Left kidney (tissue), 2 donors: ENCODE measurements around the gene C16orf74. TPM values are rescaled to one million over a fixed set of nuclear protein-coding genes. Genes with fewer than 3 reads are reported as not detected.

Experiments
- DNase-seq: peaks from one replicate; pipeline ENCODE4 v3.0.0-alpha.2; 2013
- polyA plus RNA-seq: library from polyadenylated mRNA; unstranded; fragments of 120-200 nt; gene quantifications from one replicate; pipeline ENCODE4 v1.2.1, GENCODE V29; 2013; ENCODE audit not compliant: insufficient read length

The C16orf74 gene
- polyA plus RNA-seq, 1 donor = 1.9 TPM

- no peak for DNase-seq
These were observed 52.4 kb downstream of the C16orf74 start for GRCh38 chr16:85698459-85698891.

- no peak for DNase-seq
These were observed 53.5 kb downstream of the C16orf74 start for GRCh38 chr16:85697431-85697830.

- DNase-seq = no peak
These were observed 54.1 kb downstream of the C16orf74 start for GRCh38 chr16:85696781-85697180.

DNA sequence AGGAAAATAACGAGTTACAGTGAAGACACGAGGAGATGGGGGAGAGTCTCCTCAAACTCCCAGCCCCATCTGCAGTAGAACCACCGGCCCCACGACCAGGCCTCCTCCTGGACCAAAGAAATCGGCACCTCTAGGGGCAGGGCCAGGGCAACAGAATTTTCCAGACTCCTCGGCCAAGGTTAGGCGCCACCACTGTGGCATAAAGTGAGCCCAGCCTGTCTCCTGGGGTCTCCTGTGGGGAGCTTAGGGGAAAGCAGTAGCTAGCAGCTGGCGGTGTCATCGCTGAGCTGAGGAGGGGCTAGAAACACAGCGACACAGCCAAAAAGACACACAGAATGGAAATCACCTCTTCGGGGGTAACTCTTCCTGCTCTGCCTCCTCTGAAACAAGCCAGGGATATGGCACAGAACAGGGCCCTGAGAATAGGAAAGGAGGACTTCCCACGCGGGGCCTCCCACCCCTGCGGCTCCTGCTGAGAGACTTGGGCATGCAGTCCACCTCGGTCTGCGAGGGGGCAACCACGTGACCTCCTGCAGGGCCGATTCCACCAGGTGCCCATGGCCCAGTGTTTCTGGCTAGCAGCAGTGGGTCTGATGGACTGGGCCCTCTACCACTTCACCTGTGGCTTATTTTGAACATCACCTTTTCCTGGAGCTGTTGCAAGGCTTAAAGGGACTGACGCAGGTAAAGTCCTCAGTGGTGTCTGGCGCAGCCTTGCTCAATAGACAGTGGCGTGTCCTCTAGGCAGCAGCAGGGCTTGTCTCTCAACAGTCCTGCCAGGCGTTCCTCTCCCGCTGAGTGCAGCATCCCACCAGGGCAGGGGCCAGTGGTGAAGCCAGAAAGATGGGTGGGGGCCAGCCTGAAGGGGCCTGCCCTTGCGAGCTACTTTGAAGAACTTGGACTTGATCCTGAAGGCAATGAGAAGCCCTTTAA is 55.4 kb downstream of the C16orf74 start:
- no peak for DNase-seq

DNA sequence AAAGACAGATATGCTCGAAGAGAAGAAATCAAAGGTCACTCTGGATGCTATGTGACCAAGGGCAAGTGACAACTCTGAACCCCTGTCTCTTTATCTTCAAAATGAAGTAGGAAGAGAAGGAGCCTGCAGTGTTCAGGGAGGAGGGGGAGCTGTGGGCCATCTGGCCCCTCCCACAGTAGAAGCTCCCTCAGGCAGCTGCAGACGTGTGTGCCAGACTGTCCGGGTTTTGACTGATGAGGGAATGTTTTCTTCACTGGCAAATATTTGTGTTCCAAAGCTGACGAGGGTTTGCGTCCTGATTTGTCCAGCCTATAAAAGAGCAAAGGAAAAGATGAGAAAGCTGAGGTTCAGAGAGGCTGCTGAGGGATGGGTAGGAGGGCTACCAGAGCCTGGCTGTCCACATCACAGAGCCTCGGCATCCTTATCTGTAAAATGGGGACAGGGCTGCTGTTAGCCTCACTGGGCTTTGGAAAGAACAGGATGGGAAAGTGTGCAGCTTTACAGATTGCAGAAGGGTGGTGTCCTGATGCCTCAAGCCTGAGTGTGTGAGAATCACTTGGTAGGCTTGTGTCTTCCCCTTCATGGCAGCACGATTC is 60.3 kb downstream of the C16orf74 start:
- DNase-seq = no peak

DNA sequence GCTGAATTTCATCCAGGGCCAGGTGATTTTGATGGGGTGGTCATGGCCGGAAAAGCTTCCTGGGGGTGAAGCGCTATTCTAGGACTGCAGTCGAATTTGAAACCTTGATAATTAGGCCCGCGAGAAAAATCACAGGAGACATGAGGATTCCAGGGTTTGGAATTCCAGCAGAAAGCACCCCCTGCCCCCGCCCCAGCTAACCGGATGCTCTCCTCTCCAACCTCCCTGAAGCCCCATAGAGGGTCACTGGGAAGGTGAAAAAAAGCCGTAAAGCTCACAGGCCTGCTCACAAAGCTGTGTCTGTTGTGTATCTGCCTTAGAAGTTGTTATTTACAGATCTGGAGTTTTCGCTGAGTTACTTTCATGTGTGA is 61.0 kb downstream of the C16orf74 start:
- DNase-seq = no peak

DNA sequence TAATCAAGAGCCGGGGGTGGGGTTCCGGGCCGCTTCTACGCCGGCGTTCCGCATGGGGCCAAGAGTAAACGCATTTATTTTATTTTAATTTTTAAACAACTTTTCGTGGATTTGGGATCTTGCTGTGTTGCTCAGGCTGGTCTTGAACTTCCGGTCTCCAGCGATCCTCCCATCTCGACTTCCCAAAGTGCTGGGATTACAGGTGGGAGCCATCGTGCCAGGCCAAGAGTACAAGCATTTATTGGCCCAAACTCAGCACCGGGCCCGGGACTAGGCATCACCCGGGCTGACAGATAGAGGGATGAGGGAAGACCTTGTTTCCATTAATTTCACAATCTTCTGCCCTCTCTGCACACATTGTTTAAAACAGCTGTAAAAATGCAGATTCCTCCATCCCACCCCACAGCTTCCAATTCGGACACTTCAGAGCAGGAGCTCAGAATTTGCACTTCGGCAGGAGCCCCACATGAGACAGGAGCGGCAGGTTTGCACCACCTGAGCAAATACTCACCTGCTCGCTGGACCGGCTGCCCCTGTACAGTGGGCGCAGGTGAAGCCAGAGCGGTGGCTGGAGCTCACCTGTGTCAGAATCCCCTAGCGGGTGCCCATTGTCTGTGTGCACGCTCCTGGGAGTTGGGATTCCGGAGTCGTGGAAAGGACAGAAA is 61.5 kb downstream of the C16orf74 start:
- no peak for DNase-seq

- peak; percentile 82 for DNase-seq
These were observed 62.2 kb downstream of the C16orf74 start, which contains the start of gene GINS2 for GRCh38 chr16:85688586-85689284. Gene GINS2, minus strand, starts transcription at chr16:85688954. Its CDS starts 56 bp downstream, at chr16:85688898.

- no peak for DNase-seq
These were observed 63.0 kb downstream of the C16orf74 start for GRCh38 chr16:85687651-85688471.

DNA sequence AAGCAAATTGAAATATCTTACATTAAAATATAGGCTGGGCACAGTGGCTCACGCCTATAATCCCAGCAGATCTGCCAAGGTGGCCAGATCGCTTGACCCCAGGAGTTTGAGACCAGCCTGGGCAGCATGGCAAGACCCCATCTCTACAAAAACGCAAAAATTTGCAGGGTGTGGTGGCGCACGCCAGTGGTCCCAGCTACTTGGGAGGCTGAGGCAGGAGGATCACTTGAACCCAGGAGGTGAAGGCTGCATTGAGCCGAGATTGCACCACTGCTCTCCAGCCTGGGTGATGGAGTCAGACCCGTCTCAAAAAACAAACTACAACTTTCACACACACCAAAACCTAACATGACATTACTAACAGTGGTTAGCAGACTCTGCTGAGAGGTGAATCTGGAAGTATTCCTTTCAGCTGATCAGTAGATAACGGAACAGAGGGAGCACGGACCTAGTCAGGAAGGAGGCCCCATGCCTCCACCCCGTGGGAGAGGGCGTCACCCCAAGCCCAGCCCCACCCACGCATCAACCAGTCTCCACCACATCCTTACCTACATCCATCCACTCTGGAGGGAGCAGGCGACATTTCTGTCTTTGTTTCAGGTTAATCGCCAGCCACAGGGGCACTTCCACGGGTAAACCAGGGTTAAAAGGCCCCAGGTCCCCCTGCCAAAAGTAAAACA is 63.8 kb downstream of the C16orf74 start:
- no peak for DNase-seq

DNA sequence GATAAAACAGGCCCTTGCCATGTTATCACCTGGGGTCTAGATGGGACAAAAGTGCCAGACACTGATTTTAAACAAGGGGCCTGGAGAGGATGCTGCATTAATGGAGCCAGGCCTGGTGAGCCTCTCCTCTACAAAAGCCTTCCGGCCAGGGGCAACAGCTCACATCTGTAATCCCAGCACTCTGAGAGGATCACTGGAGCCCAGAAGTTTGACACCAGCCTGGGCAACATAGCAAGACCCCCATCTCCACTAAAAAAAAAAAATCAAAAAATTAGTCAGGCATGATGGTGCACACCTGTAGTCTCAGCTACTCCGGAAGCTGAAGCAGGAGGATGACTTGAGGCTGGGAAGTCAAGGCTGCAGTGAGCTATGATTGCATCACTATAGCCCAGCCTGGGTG is 65.6 kb downstream of the C16orf74 start:
- DNase-seq = no peak

DNA sequence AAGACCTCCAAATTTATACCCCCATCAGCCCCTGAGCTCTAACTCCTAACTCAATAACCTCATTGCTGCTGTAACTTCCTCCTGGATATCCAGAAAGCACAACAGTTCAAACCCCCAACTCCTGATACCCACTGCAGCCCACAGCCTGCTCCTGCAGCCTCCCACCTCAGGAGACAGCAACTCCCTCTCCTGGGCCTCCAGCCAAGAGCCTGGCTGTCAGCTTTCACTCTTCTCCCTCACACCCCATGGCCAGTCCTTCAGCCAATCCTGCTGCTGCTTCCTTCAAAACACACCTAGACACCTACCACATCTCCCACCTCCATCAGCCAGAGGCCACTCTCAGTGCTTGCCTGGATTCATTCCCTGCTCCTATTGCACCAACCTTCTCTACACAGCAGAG is 67.5 kb downstream of the C16orf74 start:
- DNase-seq = no peak

DNA sequence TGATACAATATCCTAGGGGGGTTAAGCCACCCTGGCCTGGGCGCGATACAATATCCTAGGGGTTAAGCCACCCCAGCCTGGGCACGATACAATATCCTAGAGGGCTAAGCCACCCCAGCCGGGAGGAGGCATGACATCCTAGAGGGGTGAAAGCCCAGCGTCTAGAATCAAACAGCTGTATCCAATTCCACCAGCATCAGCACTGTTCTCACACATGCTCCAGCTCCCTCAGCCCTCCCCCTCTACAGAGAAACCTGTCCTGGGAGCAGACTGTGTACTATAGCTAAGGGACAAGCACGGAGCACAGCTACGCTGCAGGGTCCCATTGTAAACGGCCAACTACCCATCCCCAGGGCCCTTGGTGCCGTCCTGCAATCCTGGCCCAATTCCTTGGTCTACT is 68.4 kb downstream of the C16orf74 start:
- DNase-seq = no peak

DNA sequence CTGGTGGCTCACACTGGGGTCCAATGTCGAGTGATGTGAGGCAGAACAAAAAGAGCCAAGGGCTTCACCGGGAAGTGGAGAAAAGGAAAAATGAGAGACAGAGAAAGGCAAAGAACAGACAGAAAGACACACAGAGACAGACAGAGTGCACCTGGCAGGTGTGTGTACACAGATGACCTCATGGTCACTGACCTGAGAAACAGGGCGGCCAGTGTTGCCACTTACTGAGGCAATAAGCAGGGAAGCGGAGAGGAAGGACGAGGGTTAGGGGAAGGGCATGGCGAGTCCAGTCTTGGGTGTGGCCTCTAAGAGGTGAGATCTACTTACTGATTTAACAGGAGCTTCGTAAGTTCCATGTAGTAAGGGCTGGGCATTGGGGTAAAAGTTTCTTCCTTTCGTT is 69.6 kb downstream of the C16orf74 start:
- no peak for DNase-seq

GRCh38 chr16:85680352-85680944 is 70.4 kb downstream of the C16orf74 start:
- DNase-seq = no peak

GRCh38 chr16:85679870-85680269 is 71.0 kb downstream of the C16orf74 start:
- DNase-seq = no peak

- no peak for DNase-seq
These were observed 72.1 kb downstream of the C16orf74 start for GRCh38 chr16:85678821-85679220.

DNA sequence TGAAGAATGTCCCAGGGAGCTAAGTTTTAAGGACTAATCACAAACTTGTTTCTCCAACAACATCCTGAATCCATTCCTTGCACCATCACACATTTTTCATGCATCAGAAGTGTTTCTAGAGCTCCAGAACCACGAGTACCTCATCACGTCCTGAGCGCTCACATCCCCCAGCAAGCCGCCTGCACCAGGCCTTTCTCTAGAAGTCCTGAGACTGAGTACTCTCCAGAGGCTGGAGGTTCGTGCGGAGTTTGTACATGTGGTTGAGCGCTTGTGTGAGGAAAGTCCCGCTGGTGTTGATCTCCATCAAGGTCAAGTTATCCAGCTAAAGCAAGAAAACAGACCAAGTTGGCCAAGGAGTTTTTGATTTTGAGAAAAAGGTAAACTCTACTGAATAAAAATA is 72.9 kb downstream of the C16orf74 start:
- DNase-seq = no peak

DNA sequence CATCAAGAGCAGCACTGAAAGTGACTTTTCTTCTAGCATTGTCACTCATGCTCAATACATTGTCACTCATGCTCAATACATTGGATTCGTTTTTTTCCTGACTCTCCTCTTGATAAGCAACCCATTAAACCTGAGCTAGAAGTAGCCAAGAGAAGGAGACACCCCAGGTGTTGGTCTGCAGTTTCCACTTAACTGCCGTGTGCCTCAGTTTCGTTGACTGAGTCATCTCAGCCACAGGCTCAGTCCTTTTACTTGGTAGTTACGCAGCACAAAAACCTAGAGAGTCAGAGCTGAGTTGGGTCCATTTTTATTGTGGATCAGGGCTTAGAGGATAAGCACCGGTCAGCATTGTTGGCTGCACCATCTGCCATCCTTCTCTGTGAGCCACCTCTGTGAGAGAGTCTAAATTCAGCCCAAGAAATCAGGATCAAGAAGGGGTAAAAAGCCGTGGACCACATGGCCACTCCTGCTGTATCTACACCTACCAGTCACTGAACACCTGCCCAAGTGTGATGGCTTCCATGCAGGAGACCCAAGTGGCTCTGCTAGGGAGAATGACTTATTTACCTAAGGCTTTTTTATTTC is 73.4 kb downstream of the C16orf74 start:
- DNase-seq = no peak

DNA sequence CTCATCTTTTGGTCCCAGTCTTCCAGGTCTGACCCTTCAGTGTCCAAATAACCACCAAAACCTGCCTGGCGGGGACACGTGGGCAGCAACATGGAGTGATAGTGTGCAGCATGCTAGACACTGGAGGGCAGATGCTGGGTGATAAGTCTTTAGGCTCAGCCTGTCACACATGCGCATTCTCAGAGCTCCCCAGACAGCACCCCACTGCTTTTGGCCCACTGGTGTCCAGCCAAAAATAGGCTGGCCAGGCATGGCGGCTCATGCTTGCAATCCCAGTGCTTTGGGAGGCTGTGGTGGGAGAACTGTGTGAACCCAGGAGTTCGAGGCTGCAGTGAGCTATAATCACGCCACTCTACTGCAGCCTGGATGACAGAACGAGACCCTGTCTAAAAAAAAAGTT is 74.4 kb downstream of the C16orf74 start:
- no peak for DNase-seq
